AG10803 (cell line): ENCODE data around the gene ASNS.
A peak's percentile ranks its signal among the peaks of the same experiment; 100 is the strongest.
"Not testable (repeated sequence)": the region's sequence is repeated elsewhere in the genome, so short reads cannot be mapped to it uniquely, and the experiment has no call there.

Experiments used
- DNase-seq: peaks from one replicate; pipeline ENCODE4 v3.0.0; 2010; ENCODE audit warnings: low read depth
- H3K4me3 ChIP-seq: 2 replicates; pipeline ENCODE4 v1.5.1; 2011; ENCODE audit warnings: mild to moderate bottlenecking, low read length, control low read depth
- CTCF ChIP-seq: conservative IDR thresholded peaks from 2 replicates; pipeline ENCODE4 v1.5.1; 2011; ENCODE audit warnings: mild to moderate bottlenecking, low read length, control low read depth, inconsistent platforms

ASNS gene

GRCh38 chr7:97868314-97868713 lies 3.9 kb downstream of the ASNS start:
- no peak for TF ChIP-seq CTCF
- H3K4me3 ChIP-seq = no peak overlapping the region
- no peak for DNase-seq

- no peak for TF ChIP-seq CTCF
- no peak for DNase-seq
- H3K4me3 ChIP-seq = no peak overlapping the region
These were observed 7.1 kb downstream of the ASNS start for GRCh38 chr7:97865104-97865503.

GRCh38 chr7:97859606-97860204 lies 12.5 kb downstream of the ASNS start:
- no peak for DNase-seq
- H3K4me3 ChIP-seq = no peak overlapping the region
- no peak for TF ChIP-seq CTCF

- DNase-seq = no peak
- no peak for TF ChIP-seq CTCF
- no peak overlapping the region for H3K4me3 ChIP-seq
These were observed 14.0 kb downstream of the ASNS start for GRCh38 chr7:97858221-97858620.

GRCh38 chr7:97857544-97857943 lies 14.7 kb downstream of the ASNS start:
- no peak for TF ChIP-seq CTCF
- H3K4me3 ChIP-seq = no peak overlapping the region
- DNase-seq = no peak

GRCh38 chr7:97851683-97852082 lies 20.5 kb downstream of the ASNS start:
- peak; percentile 84 for DNase-seq
- TF ChIP-seq CTCF = no peak
- H3K4me3 ChIP-seq = no peak overlapping the region

- not testable (repeated sequence) for DNase-seq, H3K4me3 ChIP-seq
These were observed 21.8 kb downstream of the ASNS start for GRCh38 chr7:97850262-97851031.
